NCI-H2081 (cell line): ENCODE measurements around the gene CUL2.
"Not testable (repeated sequence)": the region's sequence is repeated elsewhere in the genome, so short reads cannot be mapped to it uniquely, and the experiment has no call there.

Source experiments
- DNase-seq, 2 experiments: peaks; one replicate each; lab custom pipeline; 2025; lab: John Stamatoyannopoulos, UW

The CUL2 gene

GRCh38 chr10:34978080-34978479, 112.1 kb downstream of the CUL2 start:
- DNase-seq, result no peak

GRCh38 chr10:34976380-34976910, 113.7 kb downstream of the CUL2 start:
- DNase-seq, result not testable (repeated sequence)

- not testable (repeated sequence) for DNase-seq
Measured at GRCh38 chr10:34974364-34975065, 115.6 kb downstream of the CUL2 start.

GRCh38 chr10:34973757-34974156, 116.4 kb downstream of the CUL2 start:
- DNase-seq, result not testable (repeated sequence)

- not testable (repeated sequence) for DNase-seq
Measured at GRCh38 chr10:34973121-34973520, 117.0 kb downstream of the CUL2 start.

GRCh38 chr10:34972591-34972990, 117.5 kb downstream of the CUL2 start:
- not testable (repeated sequence) for DNase-seq

GRCh38 chr10:34971606-34972334, 118.4 kb downstream of the CUL2 start:
- DNase-seq, result not testable (repeated sequence)

GRCh38 chr10:34969171-34969570, 121.0 kb downstream of the CUL2 start:
- DNase-seq, result no peak

- DNase-seq, result no peak
Measured at GRCh38 chr10:34967335-34967880, 122.7 kb downstream of the CUL2 start.

GRCh38 chr10:34966451-34966850, 123.7 kb downstream of the CUL2 start:
- DNase-seq, result no peak

- no peak for DNase-seq
Measured at GRCh38 chr10:34966040-34966439, 124.1 kb downstream of the CUL2 start.

- no peak for DNase-seq
Measured at GRCh38 chr10:34964166-34964800, 125.9 kb downstream of the CUL2 start.

- no peak for DNase-seq
Measured at GRCh38 chr10:34962866-34963265, 127.3 kb downstream of the CUL2 start.

- DNase-seq, result no peak
Measured at GRCh38 chr10:34960983-34961382, 129.2 kb downstream of the CUL2 start.

GRCh38 chr10:34959786-34960185, 130.4 kb downstream of the CUL2 start:
- DNase-seq, result no peak

GRCh38 chr10:34959321-34959720, 130.8 kb downstream of the CUL2 start:
- no peak for DNase-seq
